BE2C (cell line): ENCODE measurements around the gene SLC12A3.

Source experiments
- DNase-seq: peaks from one replicate; pipeline ENCODE4 v3.0.0-alpha.2; 2020
- H3K27me3 ChIP-seq: fragments of 250-450 bp; sonication (Bioruptor Pico); 2 replicates; pipeline ENCODE4 v1.5.1; 2020; ENCODE audit warnings: mild to moderate bottlenecking
- H3K36me3 ChIP-seq: fragments of 250-450 bp; sonication (Bioruptor Pico); 2 replicates; pipeline ENCODE4 v1.5.1; 2020; ENCODE audit warnings: mild to moderate bottlenecking
- H3K4me1 ChIP-seq: fragments of 250-450 bp; sonication (Bioruptor Pico); 2 replicates; pipeline ENCODE4 v1.5.1; 2020
- H3K4me3 ChIP-seq: 2 replicates; pipeline ENCODE4 v1.5.1; 2011; ENCODE audit warnings: low read depth, low read length
- H3K9me3 ChIP-seq: fragments of 250-450 bp; sonication (Bioruptor Pico); 2 replicates; pipeline ENCODE4 v1.5.1; 2020
- CTCF ChIP-seq: IDR thresholded peaks from 2 replicates; pipeline ENCODE4 v1.5.1; 2012; ENCODE audit warnings: mild to moderate bottlenecking, low read depth, low read length

SLC12A3 gene

GRCh38 chr16:56903866-56904265 is 38.9 kb downstream of the SLC12A3 start:
- no peaks in the 10 kb centered on the region for H3K27me3 ChIP-seq
- no peaks in the 10 kb centered on the region for H3K9me3 ChIP-seq
- no peaks in the 10 kb centered on the region for H3K36me3 ChIP-seq
- no peak for DNase-seq
- no peak overlapping the region for H3K4me3 ChIP-seq
- TF ChIP-seq CTCF = no peak
- H3K4me1 ChIP-seq = no peaks in the 10 kb centered on the region

GRCh38 chr16:56907401-56907800 is 42.4 kb downstream of the SLC12A3 start:
- Histone ChIP-seq H3K36me3 (no peaks in the 10 kb centered on the region), H3K9me3 (no peaks in the 10 kb centered on the region), H3K4me3 (no peak overlapping the region), H3K27me3 (no peaks in the 10 kb centered on the region), H3K4me1 (0 out of 2 replicates have a peak, but pooled peaks cover 3% of the 10 kb centered on the region)
- no peak for TF ChIP-seq CTCF
- DNase-seq = no peak

- TF ChIP-seq CTCF = no peak
- H3K4me1 ChIP-seq = 0 out of 2 replicates have a peak, but pooled peaks cover 3% of the 10 kb centered on the region
- H3K4me3 ChIP-seq = no peak overlapping the region
- no peak for DNase-seq
- H3K27me3 ChIP-seq = no peaks in the 10 kb centered on the region
- no peaks in the 10 kb centered on the region for H3K9me3 ChIP-seq
- no peaks in the 10 kb centered on the region for H3K36me3 ChIP-seq
Observed at GRCh38 chr16:56909527-56909979, 44.5 kb downstream of the SLC12A3 start.

GRCh38 chr16:56910112-56910511 is 45.1 kb downstream of the SLC12A3 start:
- 0 out of 2 replicates have a peak, but pooled peaks cover 3% of the 10 kb centered on the region for H3K4me1 ChIP-seq
- no peak for DNase-seq
- no peaks in the 10 kb centered on the region for H3K9me3 ChIP-seq
- no peaks in the 10 kb centered on the region for H3K36me3 ChIP-seq
- no peak overlapping the region for H3K4me3 ChIP-seq
- H3K27me3 ChIP-seq = no peaks in the 10 kb centered on the region
- no peak for TF ChIP-seq CTCF

- H3K36me3 ChIP-seq = no peaks in the 10 kb centered on the region
- no peaks in the 10 kb centered on the region for H3K9me3 ChIP-seq
- no peak overlapping the region for H3K4me3 ChIP-seq
- H3K27me3 ChIP-seq = no peaks in the 10 kb centered on the region
- no peak for DNase-seq
- no peak for TF ChIP-seq CTCF
- 0 out of 2 replicates have a peak, but pooled peaks cover 3% of the 10 kb centered on the region for H3K4me1 ChIP-seq
Observed at GRCh38 chr16:56910654-56911539, 45.9 kb downstream of the SLC12A3 start.
